Measurements from ENCODE around the gene SLC22A24.

The SLC22A24 gene

GRCh38 chr11:63032457-63032856 is 111.6 kb downstream of the SLC22A24 start:
- no peak for DNase-seq (ENCODE audit: low read depth in 2 of 2)
- no peak for TF ChIP-seq CTCF (IDR thresholded peaks at IDR 0.05; ENCODE audit: low read depth, low read length)
- H3K4me3 ChIP-seq (replicated peaks in 1 of 2; ENCODE audit: low read depth in 2 of 2, low read length in 2 of 2) = no peak overlapping the region
